ENCODE results near the gene MYO15A.

The MYO15A gene

GRCh38 chr17:18179196-18179595, 70.6 kb downstream of the MYO15A start:
- Histone ChIP-seq H3K4me3 (ENCODE audit: low read length) (no peak overlapping the region), H3K9me3 (replicated peaks; ENCODE audit: insufficient read depth, low read length) (no peaks in the 10 kb centered on the region), H4K20me1 (ENCODE audit: insufficient read depth, low read length) (no peaks in the 10 kb centered on the region), H3K27me3 (replicated peaks; ENCODE audit: insufficient read depth, low read length) (no peaks in the 10 kb centered on the region), H3K36me3 (replicated peaks; ENCODE audit: insufficient read depth, low read length) (no peaks in the 10 kb centered on the region), H3F3A (ENCODE audit: insufficient read depth, low read length) (peaks cover 12% of the 10 kb centered on the region), H3K4me1 (ENCODE audit: low read length) (peaks cover 6% of the 10 kb centered on the region), H3K27ac (ENCODE audit: low read length) (no peak overlapping the region), H3K79me2 (ENCODE audit: low read length) (peaks cover 4% of the 10 kb centered on the region), H2AFZ (ENCODE audit: low read length) (no peak overlapping the region), H3K9ac (ENCODE audit: low read length) (no peak overlapping the region), H3K9me2 (replicated peaks; ENCODE audit: insufficient read depth, low read length) (no peaks in the 10 kb centered on the region), H3K4me2 (ENCODE audit: low read depth, low read length) (no peak overlapping the region)
- no peak for TF ChIP-seq EZH2phosphoT487 (IDR thresholded peaks at IDR 0.05; ENCODE audit: low read length)
- TF ChIP-seq EZH2 (optimal IDR thresholded peaks at IDR 0.05; ENCODE audit: low read depth, low read length), result no peak
- TF ChIP-seq CTCF (IDR thresholded peaks at IDR 0.05; ENCODE audit: low read length), result no peak
- DNase-seq, result no peak

- no peak for DNase-seq
- Histone ChIP-seq H3K4me3 (ENCODE audit: low read length) (no peak overlapping the region), H3K79me2 (ENCODE audit: low read length) (peaks cover 11% of the 10 kb centered on the region), H3F3A (ENCODE audit: insufficient read depth, low read length) (peaks cover 12% of the 10 kb centered on the region), H3K4me1 (ENCODE audit: low read length) (peaks cover 6% of the 10 kb centered on the region; the same call in 1 of the 2 replicates), H3K9me2 (replicated peaks; ENCODE audit: insufficient read depth, low read length) (no peaks in the 10 kb centered on the region), H3K27ac (ENCODE audit: low read length) (no peak overlapping the region), H4K20me1 (ENCODE audit: insufficient read depth, low read length) (no peaks in the 10 kb centered on the region), H3K4me2 (ENCODE audit: low read depth, low read length) (no peak overlapping the region), H3K36me3 (replicated peaks; ENCODE audit: insufficient read depth, low read length) (no peaks in the 10 kb centered on the region), H3K27me3 (replicated peaks; ENCODE audit: insufficient read depth, low read length) (no peaks in the 10 kb centered on the region), H3K9me3 (replicated peaks; ENCODE audit: insufficient read depth, low read length) (no peaks in the 10 kb centered on the region), H3K9ac (ENCODE audit: low read length) (no peak overlapping the region), H2AFZ (ENCODE audit: low read length) (no peak overlapping the region)
- no peak for TF ChIP-seq EZH2 (optimal IDR thresholded peaks at IDR 0.05; ENCODE audit: low read depth, low read length)
- TF ChIP-seq EZH2phosphoT487 (IDR thresholded peaks at IDR 0.05; ENCODE audit: low read length), result no peak
- TF ChIP-seq CTCF (IDR thresholded peaks at IDR 0.05; ENCODE audit: low read length), result no peak
Observed at GRCh38 chr17:18179804-18180203, 71.2 kb downstream of the MYO15A start.

- Histone ChIP-seq H3K9me3 (replicated peaks; ENCODE audit: insufficient read depth, low read length) (no peaks in the 10 kb centered on the region), H3K9ac (ENCODE audit: low read length) (no peak overlapping the region)
- no peak for TF ChIP-seq EZH2phosphoT487 (IDR thresholded peaks at IDR 0.05; ENCODE audit: low read length)
Observed at GRCh38 chr17:18181358-18181757, 72.8 kb downstream of the MYO15A start.

GRCh38 chr17:18182110-18182977, 73.8 kb downstream of the MYO15A start:
- no peak for TF ChIP-seq CTCF (IDR thresholded peaks at IDR 0.05; ENCODE audit: low read length)
- TF ChIP-seq EZH2phosphoT487 (IDR thresholded peaks at IDR 0.05; ENCODE audit: low read length), result no peak
- no peak for TF ChIP-seq EZH2 (optimal IDR thresholded peaks at IDR 0.05; ENCODE audit: low read depth, low read length)
- Histone ChIP-seq H3K27ac (ENCODE audit: low read length) (peak overlapping the region; percentile 95), H3K4me3 (ENCODE audit: low read length) (peak overlapping the region; percentile 92), H2AFZ (ENCODE audit: low read length) (peak overlapping the region; percentile 70), H3K9me3 (replicated peaks; ENCODE audit: insufficient read depth, low read length) (no peaks in the 10 kb centered on the region), H3K27me3 (replicated peaks; ENCODE audit: insufficient read depth, low read length) (no peaks in the 10 kb centered on the region), H4K20me1 (ENCODE audit: insufficient read depth, low read length) (peaks cover 22% of the 10 kb centered on the region), H3K4me1 (ENCODE audit: low read length) (peaks cover 25% of the 10 kb centered on the region; the same call in 1 of the 2 replicates), H3K79me2 (ENCODE audit: low read length) (peaks cover 36% of the 10 kb centered on the region), H3K4me2 (ENCODE audit: low read depth, low read length) (peak overlapping the region; percentile 64), H3K9me2 (replicated peaks; ENCODE audit: insufficient read depth, low read length) (no peaks in the 10 kb centered on the region), H3K36me3 (replicated peaks; ENCODE audit: insufficient read depth, low read length) (no peaks in the 10 kb centered on the region), H3K9ac (ENCODE audit: low read length) (peak overlapping the region; percentile 89), H3F3A (ENCODE audit: insufficient read depth, low read length) (peaks cover 12% of the 10 kb centered on the region)
- DNase-seq, result no peak

More at GRCh38 chr17:18181358-18181757, 72.8 kb downstream of the MYO15A start:
- H3K9me2 ChIP-seq (replicated peaks; ENCODE audit: insufficient read depth, low read length), result no peaks in the 10 kb centered on the region
- H3K36me3 ChIP-seq (replicated peaks; ENCODE audit: insufficient read depth, low read length), result no peaks in the 10 kb centered on the region
- no peak overlapping the region for H2AFZ ChIP-seq (ENCODE audit: low read length)
- H3K4me2 ChIP-seq (ENCODE audit: low read depth, low read length), result no peak overlapping the region
- peaks cover 12% of the 10 kb centered on the region for H3F3A ChIP-seq (ENCODE audit: insufficient read depth, low read length)
- no peak overlapping the region for H3K27ac ChIP-seq (ENCODE audit: low read length)
- peaks cover 13% of the 10 kb centered on the region for H4K20me1 ChIP-seq (ENCODE audit: insufficient read depth, low read length)
- no peak overlapping the region for H3K4me3 ChIP-seq (ENCODE audit: low read length)
- no peaks in the 10 kb centered on the region for H3K27me3 ChIP-seq (replicated peaks; ENCODE audit: insufficient read depth, low read length)
- no peak for DNase-seq
- H3K79me2 ChIP-seq (ENCODE audit: low read length), result peaks cover 26% of the 10 kb centered on the region
- peaks cover 16% of the 10 kb centered on the region; the same call in 1 of the 2 replicates for H3K4me1 ChIP-seq (ENCODE audit: low read length)
